GM12891 (cell line): ENCODE measurements around the gene CA10.

Source experiments
- DNase-seq: peaks from one replicate; pipeline ENCODE4 v3.0.0; 2011; ENCODE audit warnings: low spot score; ENCODE audit not compliant: insufficient read length
- FAIRE-seq: peaks from 2 replicates; lab custom pipeline; 2011; peaks lifted over from hg19 to GRCh38; lab: Jason Lieb, UNC
- PAX5 ChIP-seq: IDR thresholded peaks from 2 replicates; pipeline ENCODE4 v1.6.1; 2011; ENCODE audit warnings: low read length, moderate library complexity, mild to moderate bottlenecking; ENCODE audit not compliant: insufficient read depth, severe bottlenecking
- POLR2A ChIP-seq: IDR thresholded peaks from 2 replicates; pipeline ENCODE4 v1.6.1; 2011; ENCODE audit warnings: low read depth, low read length, control low read depth
- POLR2AphosphoS5 ChIP-seq: IDR thresholded peaks from 2 replicates; pipeline ENCODE4 v1.6.1; 2011; ENCODE audit warnings: low read depth, low read length, control low read depth
- POU2F2 ChIP-seq: IDR thresholded peaks from 2 replicates; pipeline ENCODE4 v1.6.1; 2011; ENCODE audit warnings: low read depth, mild to moderate bottlenecking, control low read depth, low read length, moderate library complexity
- SPI1 ChIP-seq: IDR thresholded peaks from 2 replicates; pipeline ENCODE4 v1.6.1; 2011; ENCODE audit warnings: low read depth, low read length, control low read depth
- TAF1 ChIP-seq: IDR thresholded peaks from 2 replicates; pipeline ENCODE4 v1.6.1; 2011; ENCODE audit warnings: low read depth, low read length, control low read depth

The CA10 gene

DNA sequence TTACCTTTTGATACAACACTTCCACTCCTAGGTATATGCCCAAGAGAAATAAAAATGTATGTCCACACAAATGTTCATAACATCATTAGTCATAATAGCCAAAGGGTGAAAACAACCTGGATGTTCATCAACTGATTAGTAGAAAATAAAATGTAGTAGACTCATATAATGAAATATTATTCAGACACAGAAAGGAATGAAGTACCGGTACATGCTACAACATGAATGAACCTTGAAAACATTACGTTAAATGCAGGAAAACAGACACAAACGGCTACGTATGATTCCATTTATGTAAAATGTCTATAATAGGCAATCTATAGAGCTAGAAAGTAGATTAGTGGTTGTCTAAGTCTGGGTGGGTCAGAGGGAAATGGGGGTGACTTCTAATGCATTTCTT is 358.5 kb downstream of the CA10 start:
- TF ChIP-seq POLR2A: no peak
- no peak for TF ChIP-seq SPI1
- no peak for TF ChIP-seq PAX5
- TF ChIP-seq TAF1: no peak
- TF ChIP-seq POLR2AphosphoS5: no peak
- TF ChIP-seq POU2F2: no peak
- no peak for FAIRE-seq
- no peak for DNase-seq

DNA sequence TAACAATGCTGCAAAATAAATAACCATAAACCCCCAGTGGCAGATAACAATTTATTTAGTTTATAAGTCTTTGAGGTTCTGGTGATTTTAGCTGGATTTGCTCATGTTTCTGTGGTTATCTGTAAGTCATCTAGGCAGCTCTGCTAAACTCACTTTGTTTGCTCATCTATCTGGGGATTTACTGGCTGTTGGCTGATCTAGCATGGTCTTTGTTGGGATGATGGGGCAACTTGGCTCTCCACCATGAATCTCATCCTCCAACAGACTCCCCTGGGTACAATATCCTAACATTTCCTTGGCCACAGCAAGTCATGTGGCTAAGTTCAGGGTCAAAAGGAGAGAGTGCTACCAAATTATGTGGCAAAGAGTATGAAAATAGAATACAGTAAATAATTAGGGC is 359.3 kb downstream of the CA10 start:
- FAIRE-seq (no peak), DNase-seq (no peak)
- TF ChIP-seq SPI1 (no peak), PAX5 (no peak), POU2F2 (no peak), POLR2AphosphoS5 (no peak), TAF1 (no peak), POLR2A (no peak)

DNA sequence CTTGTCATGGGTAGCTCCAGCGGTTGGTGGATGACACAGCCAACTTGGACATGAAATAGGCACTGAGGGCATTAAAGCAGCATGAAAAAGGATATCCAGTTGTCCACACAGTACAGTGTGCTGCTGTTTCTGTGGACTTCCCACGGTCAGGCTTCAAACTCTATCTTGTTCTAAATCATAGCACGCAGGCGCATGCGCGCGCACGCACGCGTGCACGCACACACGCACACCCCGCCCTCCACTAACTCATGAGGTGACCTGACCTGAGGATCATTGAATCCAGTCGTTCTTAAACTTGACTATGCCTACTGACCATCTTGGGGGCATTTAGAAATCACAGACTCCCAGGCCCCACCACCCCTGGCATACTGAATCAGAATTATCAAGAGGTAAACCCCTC is 361.4 kb downstream of the CA10 start:
- DNase-seq: no peak
- FAIRE-seq: no peak
- TF ChIP-seq TAF1: no peak
- no peak for TF ChIP-seq POLR2AphosphoS5
- TF ChIP-seq PAX5: no peak
- no peak for TF ChIP-seq POLR2A
- no peak for TF ChIP-seq SPI1
- TF ChIP-seq POU2F2: no peak

DNA sequence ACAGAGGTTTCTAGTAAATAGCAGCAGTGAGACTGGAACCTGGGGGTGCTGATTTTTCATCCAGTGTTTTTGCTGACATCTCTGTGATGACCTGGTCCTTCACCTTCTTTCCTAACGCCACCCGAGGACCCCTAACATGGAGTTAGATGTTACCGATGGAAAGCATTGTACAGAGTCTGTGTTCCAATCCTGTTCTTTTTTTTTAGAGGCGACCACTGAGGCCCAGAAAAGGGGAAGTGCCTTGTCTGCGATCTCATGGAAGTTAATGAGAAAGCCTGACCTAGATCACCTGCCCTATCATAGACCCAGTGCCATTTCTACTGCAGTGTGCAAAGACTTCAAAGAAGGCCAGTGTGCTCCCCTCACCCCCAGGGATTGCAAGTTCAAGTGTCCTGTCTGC is 362.5 kb downstream of the CA10 start:
- DNase-seq (no peak), FAIRE-seq (no peak)
- TF ChIP-seq TAF1 (no peak), PAX5 (no peak), SPI1 (0 out of 2 replicates have a peak, but pooled peaks have one; percentile 4), POLR2A (no peak), POLR2AphosphoS5 (no peak), POU2F2 (no peak)

DNA sequence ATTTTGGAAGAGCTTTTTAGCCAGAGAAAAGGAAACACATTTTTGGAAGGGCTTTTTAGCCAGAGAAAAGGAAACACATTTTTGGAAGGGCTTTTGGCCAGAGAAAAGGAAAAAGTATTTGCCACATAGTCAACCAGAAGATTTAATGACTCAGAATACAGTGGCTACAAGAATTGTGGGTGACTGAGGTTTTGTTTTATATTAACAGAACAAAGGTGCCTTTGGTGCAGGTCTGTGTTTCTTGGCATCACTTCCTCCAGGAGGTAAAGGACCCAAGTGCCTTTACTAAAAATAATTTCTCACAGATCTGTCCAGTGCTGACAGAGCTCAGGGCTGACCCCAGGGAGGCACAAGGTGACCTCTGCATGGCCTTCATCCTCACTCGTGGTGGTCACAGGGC is 363.1 kb downstream of the CA10 start:
- TF ChIP-seq PAX5: no peak
- no peak for TF ChIP-seq TAF1
- no peak for TF ChIP-seq POLR2AphosphoS5
- TF ChIP-seq POLR2A: no peak
- no peak for TF ChIP-seq SPI1
- no peak for TF ChIP-seq POU2F2
- DNase-seq (no peak), FAIRE-seq (no peak)

DNA sequence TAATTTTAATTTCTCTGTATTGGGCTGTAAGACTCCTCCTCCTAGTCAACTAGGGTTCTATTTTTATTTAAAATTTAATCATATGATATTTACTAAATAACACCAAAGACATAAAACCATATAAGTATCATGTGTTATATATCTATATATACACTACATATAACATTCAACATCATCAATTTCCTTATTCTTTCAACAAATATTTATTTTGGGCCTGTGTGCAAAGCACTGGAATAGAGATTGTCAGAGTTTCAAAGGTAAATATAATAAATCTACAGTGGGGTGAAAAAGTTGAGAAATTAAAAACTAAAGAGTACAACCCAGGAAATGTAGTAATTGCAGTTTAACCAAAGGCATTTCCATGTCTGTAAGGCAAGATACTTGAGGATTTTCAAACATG is 364.0 kb downstream of the CA10 start:
- FAIRE-seq: no peak
- no peak for TF ChIP-seq PAX5
- TF ChIP-seq POLR2A: no peak
- no peak for TF ChIP-seq SPI1
- no peak for TF ChIP-seq POU2F2
- DNase-seq: no peak

DNA sequence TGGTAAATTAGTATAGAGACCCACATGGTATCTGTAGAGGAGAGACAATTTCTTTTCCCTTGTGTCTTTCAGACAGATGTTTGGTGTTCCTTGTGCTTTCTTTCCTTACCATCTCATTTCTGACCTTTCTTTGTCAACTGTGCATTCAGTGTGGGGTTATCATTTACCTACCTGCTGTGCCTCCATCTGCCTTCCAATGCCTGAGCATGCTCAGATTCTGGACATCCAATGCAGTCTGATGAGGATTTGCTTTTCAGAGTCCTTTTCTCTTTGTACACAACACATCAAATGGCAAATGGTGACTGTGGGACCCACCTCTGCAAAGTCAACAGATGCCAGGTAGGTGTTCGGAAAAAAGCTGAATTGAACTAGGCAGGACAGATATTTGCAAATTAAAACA is 364.8 kb downstream of the CA10 start:
- FAIRE-seq: no peak
- TF ChIP-seq PAX5: no peak
- no peak for TF ChIP-seq TAF1
- no peak for TF ChIP-seq POLR2A
- TF ChIP-seq POLR2AphosphoS5: no peak
- TF ChIP-seq SPI1: no peak
- TF ChIP-seq POU2F2: no peak
- no peak for DNase-seq

DNA sequence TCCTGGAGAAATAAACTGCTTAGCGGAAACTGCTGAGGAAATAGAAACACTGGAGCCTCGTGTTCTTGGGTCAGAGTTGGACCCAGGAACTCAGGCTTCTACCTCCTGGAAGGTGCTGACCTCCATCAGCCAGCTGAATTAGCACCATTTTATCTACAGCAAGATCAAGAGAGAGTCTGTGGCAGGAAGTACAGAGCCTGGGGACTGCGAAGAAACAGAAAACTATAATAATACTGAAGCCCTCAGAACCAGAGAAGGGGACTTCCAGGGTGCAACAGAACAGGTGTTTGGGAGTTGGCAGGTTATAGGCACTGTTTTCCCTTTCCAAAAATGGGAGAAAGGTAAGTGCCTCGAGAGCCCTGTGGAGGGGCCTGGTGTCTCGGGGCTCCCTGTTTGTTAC is 379.7 kb downstream of the CA10 start:
- TF ChIP-seq POU2F2: no peak
- TF ChIP-seq SPI1: no peak
- TF ChIP-seq POLR2AphosphoS5: no peak
- TF ChIP-seq POLR2A: no peak
- TF ChIP-seq TAF1: no peak
- no peak for TF ChIP-seq PAX5
- DNase-seq (no peak), FAIRE-seq (no peak)

DNA sequence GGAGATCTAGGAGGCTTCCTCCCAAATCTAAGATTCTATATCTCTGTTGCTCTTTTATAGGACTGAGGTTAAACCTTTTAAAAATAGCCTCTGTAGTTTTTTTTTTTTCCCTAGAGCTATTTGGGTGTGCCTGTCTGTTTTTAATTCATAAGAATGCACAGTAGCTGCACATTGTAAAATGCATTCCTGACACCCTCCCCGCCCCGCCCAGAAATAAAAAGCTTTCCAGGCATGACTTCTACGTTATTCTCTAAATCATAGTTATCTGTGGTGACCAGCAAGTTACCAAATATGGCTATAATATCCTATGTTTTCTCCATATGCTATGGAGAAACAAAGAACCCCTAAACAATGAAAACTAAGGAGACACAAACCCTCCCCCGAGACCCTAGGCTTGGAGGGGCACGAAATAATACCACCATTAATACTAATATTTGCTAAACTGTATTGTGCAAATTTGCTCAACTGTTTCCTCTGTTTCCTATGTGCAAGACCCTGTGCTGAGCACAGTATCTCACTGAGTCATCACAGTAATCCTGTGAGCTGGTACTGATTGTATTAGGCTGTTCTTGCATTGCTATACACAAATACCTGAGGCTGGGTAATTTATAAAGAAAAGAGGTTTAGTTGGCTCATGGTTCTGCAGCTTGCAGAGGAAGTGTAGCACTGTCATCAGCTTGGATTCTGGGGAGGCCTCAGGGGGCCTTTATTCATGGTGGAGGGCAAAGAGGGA is 388.3 kb downstream of the CA10 start:
- DNase-seq (no peak), FAIRE-seq (no peak)
- TF ChIP-seq PAX5: no peak
- TF ChIP-seq POU2F2: no peak
- TF ChIP-seq TAF1: no peak

DNA sequence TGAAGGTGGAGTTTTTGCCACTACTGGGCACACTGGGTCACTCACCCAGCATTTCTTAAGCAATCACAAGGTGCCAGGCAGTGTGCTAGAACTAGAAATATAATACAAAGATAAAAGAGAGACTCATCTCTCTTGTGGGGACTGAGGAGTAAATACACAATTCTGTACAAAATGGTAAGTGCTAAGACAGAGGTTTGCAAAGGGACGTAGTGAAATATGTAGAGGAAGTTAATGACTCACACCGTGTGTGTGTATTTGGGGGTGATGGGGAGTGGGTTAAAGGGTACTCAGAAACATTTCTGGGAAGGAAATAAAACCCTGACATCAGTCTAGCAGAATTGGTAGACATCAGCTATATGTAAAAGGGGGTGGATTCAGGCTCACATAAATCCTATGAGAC is 389.3 kb downstream of the CA10 start:
- FAIRE-seq (no peak), DNase-seq (no peak)
- TF ChIP-seq TAF1 (no peak), SPI1 (no peak), POLR2AphosphoS5 (no peak), POU2F2 (no peak), PAX5 (no peak), POLR2A (no peak)
